B cell (primary cell): ENCODE results near the gene CAP2. TPM values are rescaled to one million over a fixed set of nuclear protein-coding genes. Genes with fewer than 3 reads are reported as not detected.

Experiments used
- ATAC-seq: fragments of 200-7000 bp; cut with Tn5 transposase; one replicate; pipeline ENCODE4 v1.10.0; 2021; ENCODE audit warnings: low read depth, mild to moderate bottlenecking, moderate number of reproducible peaks, moderate library complexity
- CTCF ChIA-PET: fragments of 350-600 bp; sonication (Branson Sonifier 250); formaldehyde crosslinking; loops from one replicate; lab custom pipeline; 2021; ENCODE audit warnings: antibody characterized with exemption, inconsistent platforms; lab: Charles Lee
- POLR2A ChIA-PET: fragments of 350-600 bp; sonication (Branson Sonifier 250); formaldehyde crosslinking; loops from one replicate; lab custom pipeline; 2021; ENCODE audit warnings: antibody characterized with exemption; lab: Charles Lee
- DNase-seq: peaks from one replicate; pipeline ENCODE4 v3.0.0; 2013
- H2AFZ ChIP-seq: 2 replicates; pipeline ENCODE4 v1.6.1; 2012; ENCODE audit warnings: mild to moderate bottlenecking, low read depth, low read length; ENCODE audit not compliant: insufficient read depth, poor library complexity, severe bottlenecking
- H3K27ac ChIP-seq, 2 donors: 1 replicate in 1 of 2; 2 replicates in 1 of 2; pipeline ENCODE4 v1.5.1; 2012 to 2013; ENCODE audit warnings: low read length in 2 of 2, mild to moderate bottlenecking in 2 of 2, moderate library complexity in 1 of 2
- H3K27me3 ChIP-seq, 4 experiments: fragments of 200-600 bp in 1 of 4; sonication (generic) in 1 of 4; replicated peaks in 1 of 4; 1 replicate in 2 of 4; 2 replicates in 2 of 4; pipeline versions ENCODE4 v1.6.1 to v1.7.0; 2013 to 2016; ENCODE audit warnings: low read length in 3 of 4, mild to moderate bottlenecking in 2 of 4, mixed read lengths in 1 of 4, moderate library complexity in 1 of 4; ENCODE audit not compliant: insufficient read depth in 4 of 4, control insufficient read depth in 3 of 4; ENCODE audit errors: control extremely low read depth in 1 of 4
- H3K36me3 ChIP-seq, 2 experiments: replicated peaks in 1 of 2; 1 replicate in 1 of 2; 2 replicates in 1 of 2; pipeline versions ENCODE4 v1.6.1 to v1.7.1; 2013; ENCODE audit warnings: low read length in 1 of 2; ENCODE audit not compliant: insufficient read depth in 2 of 2, control insufficient read depth in 1 of 2; ENCODE audit errors: control extremely low read depth in 1 of 2, extremely low read depth in 1 of 2
- H3K4me1 ChIP-seq, 2 donors: fragments of 200-600 bp in 1 of 2; sonication (generic) in 1 of 2; 1 replicate in 1 of 2; 2 replicates in 1 of 2; pipeline versions ENCODE4 v1.5.1 to v1.6.1; 2013 to 2017; ENCODE audit warnings: low read length in 2 of 2; ENCODE audit not compliant: control insufficient read depth in 2 of 2, insufficient read depth in 2 of 2
- H3K4me2 ChIP-seq: replicated peaks from 2 replicates; pipeline ENCODE3; 2012; ENCODE audit warnings: mild to moderate bottlenecking, low read depth, low read length; ENCODE audit not compliant: poor library complexity, severe bottlenecking
- H3K4me3 ChIP-seq, 5 experiments: fragments of 200-600 bp in 1 of 5; sonication (generic) in 1 of 5; 1 replicate in 3 of 5; 2 replicates in 2 of 5; pipeline versions ENCODE4 v1.5.1 to v1.7.0; 2011 to 2016; ENCODE audit warnings: low read length in 4 of 5, mild to moderate bottlenecking in 4 of 5, low read depth in 2 of 5, control low read depth in 1 of 5, moderate library complexity in 1 of 5; ENCODE audit not compliant: insufficient read depth in 1 of 5; ENCODE audit errors: control extremely low read depth in 1 of 5, extremely low read depth in 1 of 5
- H3K79me2 ChIP-seq: fragments of 200-600 bp; sonication (generic); one replicate; pipeline ENCODE4 v1.6.0; 2016; ENCODE audit warnings: low read length; ENCODE audit not compliant: control insufficient read depth, insufficient read depth
- H3K9ac ChIP-seq: fragments of 200-600 bp; sonication (generic); 2 replicates; pipeline ENCODE4 v1.6.1; 2017; ENCODE audit warnings: mild to moderate bottlenecking, low read length, moderate library complexity
- H3K9me3 ChIP-seq, 3 donors: one replicate each; pipeline versions ENCODE4 v1.6.1 to v1.7.1; 2013; ENCODE audit warnings: low read length in 2 of 3; ENCODE audit not compliant: control insufficient read depth in 2 of 3, insufficient read depth in 1 of 3; ENCODE audit errors: control extremely low read depth in 1 of 3
- H4K20me1 ChIP-seq: 2 replicates; pipeline ENCODE4 v1.6.0; 2012; ENCODE audit warnings: mild to moderate bottlenecking, low read length; ENCODE audit not compliant: insufficient read depth, control insufficient read depth, poor library complexity, severe bottlenecking
- H3K27ac Mint-ChIP-seq: one replicate; pipeline ENCODE4 v1.8.0; 2021; ENCODE audit warnings: mixed read lengths
- H3K27me3 Mint-ChIP-seq: one replicate; pipeline ENCODE4 v1.8.0; 2021; ENCODE audit warnings: mixed read lengths
- H3K4me1 Mint-ChIP-seq: one replicate; pipeline ENCODE4 v1.8.0; 2021; ENCODE audit warnings: mixed read lengths
- H3K4me3 Mint-ChIP-seq: one replicate; pipeline ENCODE4 v1.8.0; 2021; ENCODE audit warnings: mixed read lengths
- H3K9me3 Mint-ChIP-seq: one replicate; pipeline ENCODE4 v1.8.0; 2022; ENCODE audit warnings: mixed read lengths; ENCODE audit not compliant: insufficient read depth
- CTCF ChIP-seq: fragments of 200-600 bp; IDR thresholded peaks from one replicate; pipeline ENCODE4 v1.8.0; 2022; ENCODE audit warnings: antibody characterized with exemption, mild to moderate bottlenecking
- EZH2 ChIP-seq: IDR thresholded peaks from 2 replicates; pipeline ENCODE4 v1.6.1; 2012; ENCODE audit warnings: borderline replicate concordance, low read depth, mild to moderate bottlenecking, moderate library complexity, low read length; ENCODE audit not compliant: insufficient read depth, poor library complexity, severe bottlenecking
- WGBS: methylation state at CpG from one replicate; pipeline ENCODE4 v1.1.5; 2013; ENCODE audit warnings: missing lambda C conversion rate; ENCODE audit not compliant: insufficient coverage; 5-methylcytosine and 5-hydroxymethylcytosine counted together
- intact Hi-C: fragments of 100-400 bp; cut with micrococcal nuclease; formaldehyde crosslinking; loops from one replicate; pipeline ENCODE4 v1.10.0; 2022
- polyA plus RNA-seq: library from polyadenylated mRNA; depleted of rRNA; stranded (reverse); fragments of >200 nt; gene quantifications from 2 replicates; pipeline ENCODE4 v1.2.3, GENCODE V29; 2012
- total RNA-seq, 2 donors: library from RNA; stranded (reverse); fragments of 120-200 nt in 1 of 2; gene quantifications; 1 replicate in 1 of 2; 2 replicates in 1 of 2; pipeline versions ENCODE4 v1.2.3 to v1.2.4, GENCODE V29; 2013 to 2022

The CAP2 gene
- total and polyA plus RNA-seq, 2 donors (not counting 1 experiment from before 2014, with no cell fraction given) = not detected

DNA sequence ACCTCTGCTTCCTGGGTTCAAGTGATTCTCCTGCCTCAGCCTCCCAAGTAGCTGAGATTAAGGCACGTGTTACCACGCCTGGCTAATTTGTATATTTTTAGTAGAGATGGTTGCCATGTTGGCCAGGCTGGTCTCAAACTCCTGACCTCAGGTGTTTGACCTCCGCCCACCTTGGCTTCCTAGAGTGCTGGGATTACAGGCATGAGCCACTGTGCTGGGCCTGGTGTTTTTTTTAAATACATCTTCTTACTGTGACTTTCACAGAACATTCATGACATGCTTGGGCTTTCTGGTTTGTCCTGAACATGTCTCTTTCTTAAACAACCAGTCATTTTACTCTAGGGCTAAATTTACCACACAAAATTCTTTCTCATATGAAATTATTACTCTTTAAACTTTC, 172.0 kb downstream of the CAP2 start:
- Histone ChIP-seq H3K9me3 (peaks cover 2 to 14% (median 12%) of the 10 kb centered on the region in 3 donors), H3K27me3 (no peaks in the 10 kb centered on the region), H4K20me1 (no peaks in the 10 kb centered on the region), H3K36me3 (no peaks in the 10 kb centered on the region), H2AFZ (no peak overlapping the region), H3K79me2 (no peaks in the 10 kb centered on the region), H3K4me3 (no peak overlapping the region), H3K4me2 (no peak overlapping the region), H3K27ac (no peak overlapping the region), H3K9ac (no peak overlapping the region), H3K4me1 (no peaks in the 10 kb centered on the region)
- no peak for ATAC-seq
- TF ChIP-seq CTCF (no peak), EZH2 (no peak)
- no peak for DNase-seq
- Mint-ChIP-seq H3K27me3 (peaks cover 3% of the 10 kb centered on the region), H3K4me3 (no peak overlapping the region), H3K27ac (no peak overlapping the region), H3K4me1 (no peaks in the 10 kb centered on the region), H3K9me3 (peaks cover 2% of the 10 kb centered on the region)
- POLR2A ChIA-PET = no interaction called here
- intact Hi-C loops = no loop called here
- CTCF ChIA-PET = no interaction called here
- WGBS = 62% methylated on average over 3 of the region's 3 CpGs

- DNase-seq = no peak
- Histone ChIP-seq H3K9ac (no peak overlapping the region), H3K79me2 (no peaks in the 10 kb centered on the region), H2AFZ (no peak overlapping the region), H3K4me2 (no peak overlapping the region), H3K9me3 (peaks cover 0 to 13% (median 7%) of the 10 kb centered on the region in 3 donors), H3K27me3 (peaks cover 0 to 9% (median 0%) of the 10 kb centered on the region in 4 experiments), H3K27ac (no peak overlapping the region), H3K36me3 (no peaks in the 10 kb centered on the region), H3K4me1 (no peaks in the 10 kb centered on the region), H4K20me1 (no peaks in the 10 kb centered on the region), H3K4me3 (no peak overlapping the region)
- Mint-ChIP-seq H3K4me1 (no peaks in the 10 kb centered on the region), H3K4me3 (no peak overlapping the region), H3K27me3 (peaks cover 23% of the 10 kb centered on the region), H3K9me3 (peaks cover 12% of the 10 kb centered on the region), H3K27ac (no peak overlapping the region)
- ATAC-seq = no peak
- ChIA-PET CTCF (no interaction called here), POLR2A (no interaction called here)
- WGBS = 100% methylated on average over 3 of the region's 8 CpGs
- intact Hi-C loops = no loop called here
- TF ChIP-seq EZH2 = no peak
- no peak for TF ChIP-seq CTCF
These were observed 181.6 kb downstream of the CAP2 start for GRCh38 chr6:17574866-17575560.
